ENCODE measurements around the gene MCMBP.
"Not testable (repeated sequence)": the region's sequence is repeated elsewhere in the genome, so short reads cannot be mapped to it uniquely, and the experiment has no call there.

The MCMBP gene, protein sequence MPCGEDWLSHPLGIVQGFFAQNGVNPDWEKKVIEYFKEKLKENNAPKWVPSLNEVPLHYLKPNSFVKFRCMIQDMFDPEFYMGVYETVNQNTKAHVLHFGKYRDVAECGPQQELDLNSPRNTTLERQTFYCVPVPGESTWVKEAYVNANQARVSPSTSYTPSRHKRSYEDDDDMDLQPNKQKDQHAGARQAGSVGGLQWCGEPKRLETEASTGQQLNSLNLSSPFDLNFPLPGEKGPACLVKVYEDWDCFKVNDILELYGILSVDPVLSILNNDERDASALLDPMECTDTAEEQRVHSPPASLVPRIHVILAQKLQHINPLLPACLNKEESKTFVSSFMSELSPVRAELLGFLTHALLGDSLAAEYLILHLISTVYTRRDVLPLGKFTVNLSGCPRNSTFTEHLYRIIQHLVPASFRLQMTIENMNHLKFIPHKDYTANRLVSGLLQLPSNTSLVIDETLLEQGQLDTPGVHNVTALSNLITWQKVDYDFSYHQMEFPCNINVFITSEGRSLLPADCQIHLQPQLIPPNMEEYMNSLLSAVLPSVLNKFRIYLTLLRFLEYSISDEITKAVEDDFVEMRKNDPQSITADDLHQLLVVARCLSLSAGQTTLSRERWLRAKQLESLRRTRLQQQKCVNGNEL

DNA sequence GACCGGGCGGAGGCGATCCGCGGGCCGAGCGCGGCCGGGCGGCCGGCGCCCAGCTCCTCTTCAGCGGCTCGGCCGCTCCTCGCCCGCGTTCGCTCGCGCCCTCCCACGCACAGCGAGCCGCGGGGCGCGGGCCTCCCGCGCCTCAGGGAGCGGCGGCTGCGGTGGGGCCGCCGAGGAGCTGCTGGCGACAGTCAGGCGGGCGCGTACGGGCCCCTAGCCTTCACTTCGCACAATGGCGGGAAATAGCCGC is at the start of gene MCMBP:
Gene MCMBP, minus strand, starts transcription at position 234 of the 250 bp plus-strand sequence. CDS start 259 bp downstream, outside the sequence.
- no peak for DNase-seq (ENCODE audit: low spot score)

DNA sequence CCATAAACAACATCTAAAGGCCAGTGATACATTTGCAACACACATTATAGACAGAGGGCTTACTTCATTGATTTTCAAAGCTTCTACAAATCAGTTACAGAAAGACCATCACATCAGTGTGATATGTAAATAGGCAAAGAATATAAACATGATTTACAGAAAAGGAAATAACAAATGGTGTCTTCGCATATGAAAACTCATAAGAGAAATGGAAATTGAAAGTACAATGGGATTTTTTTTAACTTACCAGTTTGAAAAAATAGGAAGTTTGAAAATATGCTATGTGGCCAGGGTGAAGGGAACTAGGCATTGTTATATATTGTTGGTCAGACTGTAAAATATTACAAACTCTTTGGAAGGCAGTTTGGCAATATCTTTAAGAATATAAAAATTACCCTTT is 47.2 kb upstream of the MCMBP start:
- DNase-seq (ENCODE audit: low spot score), result no peak

DNA sequence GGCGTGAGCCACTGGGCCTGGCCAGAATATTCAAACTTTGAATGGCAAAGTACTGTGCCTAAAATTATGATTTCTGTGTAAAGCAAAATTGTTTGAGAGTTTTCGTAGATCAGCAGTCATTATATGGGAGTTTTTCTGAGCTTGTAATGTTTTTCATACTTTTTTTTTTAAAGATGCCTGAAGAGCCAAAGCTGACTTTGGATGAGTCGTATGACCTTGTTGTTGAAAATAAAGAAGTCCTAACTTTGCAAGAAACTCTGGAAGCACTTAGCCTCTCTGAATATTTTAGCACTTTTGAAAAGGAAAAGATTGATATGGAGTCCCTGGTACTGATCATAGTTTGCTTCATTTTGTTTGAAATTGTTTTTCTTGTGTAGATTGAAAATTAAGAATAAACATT is 46.6 kb upstream of the MCMBP start:
- DNase-seq (ENCODE audit: low spot score), result no peak

DNA sequence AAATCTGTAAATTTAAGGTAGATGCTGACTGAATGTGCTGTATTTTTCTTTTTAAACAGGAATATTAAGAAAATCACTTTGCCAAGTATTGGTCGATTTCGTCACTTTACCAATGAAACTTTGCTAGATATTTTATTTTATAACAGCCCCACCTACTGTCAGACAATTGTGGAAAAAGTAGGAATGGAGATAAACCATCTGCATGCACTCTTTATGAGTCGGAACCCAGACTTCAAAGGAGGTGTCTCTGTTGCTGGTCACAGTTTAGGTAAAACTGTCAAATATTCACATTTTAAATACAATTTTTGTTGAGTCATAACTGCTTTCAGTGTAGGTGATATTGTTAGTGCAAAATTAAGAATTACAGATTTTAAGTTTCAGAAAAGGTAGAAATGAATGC is 45.1 kb upstream of the MCMBP start:
- no peak for DNase-seq (ENCODE audit: low spot score)

DNA sequence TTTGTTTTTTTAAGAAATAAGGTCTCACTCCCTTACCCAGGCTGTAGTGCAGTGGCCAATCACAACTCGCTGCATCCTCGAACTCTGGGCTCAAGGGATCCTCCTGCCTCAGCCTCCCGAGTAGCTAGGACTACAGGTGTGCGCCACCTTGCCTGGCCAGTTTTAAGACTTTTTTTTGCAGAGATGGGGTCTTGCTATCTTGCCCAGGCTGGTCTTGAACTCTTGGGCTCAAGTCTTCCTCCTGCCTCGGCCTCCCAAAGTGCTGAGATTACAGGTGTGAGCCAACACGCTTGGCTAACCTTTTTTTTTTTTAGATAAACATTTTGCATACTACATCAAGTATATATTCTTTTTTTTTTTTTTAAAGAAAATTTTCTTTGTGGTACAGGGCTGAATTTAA is 38.0 kb upstream of the MCMBP start:
- DNase-seq (ENCODE audit: low spot score), result no peak

DNA sequence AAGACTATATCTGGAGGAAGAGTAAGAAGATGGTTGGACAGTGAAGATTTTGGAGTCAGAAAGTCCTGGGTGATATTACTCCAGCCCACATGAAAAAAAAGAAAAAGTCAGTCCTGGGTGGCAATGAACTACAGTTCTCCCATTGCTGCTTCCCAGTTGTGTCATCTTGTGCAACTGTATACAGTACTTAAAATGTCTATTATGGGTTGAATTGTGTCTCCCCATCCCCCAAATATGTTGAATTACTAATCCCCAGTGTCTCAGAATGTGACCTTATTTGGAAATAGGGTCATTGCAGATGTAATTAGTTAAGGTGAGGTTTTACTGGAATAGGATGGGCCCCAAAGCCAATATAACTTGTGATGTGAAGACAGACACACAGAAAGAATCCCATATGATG is 35.5 kb upstream of the MCMBP start:
- no peak for DNase-seq (ENCODE audit: low spot score)

DNA sequence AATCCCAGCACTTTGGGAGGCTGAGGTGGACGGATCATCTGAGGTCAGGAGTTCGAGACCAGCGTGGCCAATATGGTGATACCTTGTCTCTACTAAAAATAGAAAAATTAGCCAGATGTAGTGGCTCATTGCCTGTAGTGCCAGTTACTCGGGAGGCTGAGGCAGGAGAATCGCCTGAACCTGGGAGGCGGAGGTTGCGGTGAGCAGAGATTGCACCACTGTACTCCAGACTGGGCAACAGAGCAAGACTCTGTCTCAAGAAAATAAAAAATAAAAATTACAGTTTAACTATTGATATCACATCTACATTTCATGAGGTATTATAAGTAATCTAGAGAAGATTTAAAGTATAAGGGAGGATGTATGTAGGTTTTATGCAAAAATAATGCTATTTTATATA is 35.1 kb upstream of the MCMBP start:
- DNase-seq (ENCODE audit: low spot score), result not testable (repeated sequence)

DNA sequence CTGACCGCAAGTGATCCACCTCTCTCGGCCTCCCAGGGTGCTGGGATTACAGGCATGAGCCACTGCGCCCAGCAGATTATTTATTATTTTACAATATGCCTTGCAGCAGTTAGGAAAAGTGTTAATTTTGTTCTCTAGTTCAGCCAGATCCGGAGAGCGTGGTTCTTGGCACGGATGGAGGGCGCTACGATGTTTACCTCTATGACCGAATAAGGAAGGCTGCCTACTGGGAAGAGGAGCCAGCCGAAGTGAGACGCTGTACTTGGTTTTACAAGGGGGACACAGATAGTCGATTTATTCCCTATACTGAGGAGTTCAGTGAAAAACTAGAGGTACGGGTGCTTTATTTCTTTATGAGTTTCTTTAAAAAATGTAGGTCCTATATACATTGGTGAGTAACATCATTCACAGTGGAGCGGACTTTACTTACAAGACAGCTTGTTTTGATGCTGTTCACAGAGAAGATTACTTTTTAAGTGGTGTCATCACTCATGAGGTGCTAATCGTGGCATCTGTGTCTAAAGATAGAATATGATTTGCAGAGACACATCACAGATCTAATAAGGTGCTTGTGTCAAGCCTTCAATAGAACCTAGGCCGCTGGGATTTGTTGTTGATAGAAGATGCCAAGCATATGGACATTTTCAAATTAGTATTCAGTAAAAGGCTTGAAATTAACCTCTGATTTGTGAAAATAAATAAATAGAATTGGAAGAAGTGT is 31.5 kb upstream of the MCMBP start:
- no peak for DNase-seq (ENCODE audit: low spot score)

DNA sequence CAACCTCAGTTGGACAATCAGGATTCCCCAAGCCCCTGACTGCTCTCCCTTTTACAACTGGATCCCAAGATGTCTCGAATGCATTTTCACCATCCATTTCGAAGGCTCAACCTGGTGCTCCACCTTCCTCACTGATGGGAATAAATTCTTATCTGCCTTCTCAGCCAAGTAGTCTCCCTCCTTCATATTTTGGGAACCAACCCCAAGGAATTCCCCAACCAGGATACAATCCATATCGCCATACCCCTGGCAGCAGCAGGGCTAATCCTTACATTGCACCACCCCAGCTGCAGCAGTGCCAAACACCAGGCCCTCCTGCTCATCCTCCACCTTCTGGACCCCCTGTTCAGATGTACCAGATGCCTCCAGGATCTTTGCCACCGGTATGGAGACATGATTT is 25.9 kb upstream of the MCMBP start:
- no peak for DNase-seq (ENCODE audit: low spot score)

DNA sequence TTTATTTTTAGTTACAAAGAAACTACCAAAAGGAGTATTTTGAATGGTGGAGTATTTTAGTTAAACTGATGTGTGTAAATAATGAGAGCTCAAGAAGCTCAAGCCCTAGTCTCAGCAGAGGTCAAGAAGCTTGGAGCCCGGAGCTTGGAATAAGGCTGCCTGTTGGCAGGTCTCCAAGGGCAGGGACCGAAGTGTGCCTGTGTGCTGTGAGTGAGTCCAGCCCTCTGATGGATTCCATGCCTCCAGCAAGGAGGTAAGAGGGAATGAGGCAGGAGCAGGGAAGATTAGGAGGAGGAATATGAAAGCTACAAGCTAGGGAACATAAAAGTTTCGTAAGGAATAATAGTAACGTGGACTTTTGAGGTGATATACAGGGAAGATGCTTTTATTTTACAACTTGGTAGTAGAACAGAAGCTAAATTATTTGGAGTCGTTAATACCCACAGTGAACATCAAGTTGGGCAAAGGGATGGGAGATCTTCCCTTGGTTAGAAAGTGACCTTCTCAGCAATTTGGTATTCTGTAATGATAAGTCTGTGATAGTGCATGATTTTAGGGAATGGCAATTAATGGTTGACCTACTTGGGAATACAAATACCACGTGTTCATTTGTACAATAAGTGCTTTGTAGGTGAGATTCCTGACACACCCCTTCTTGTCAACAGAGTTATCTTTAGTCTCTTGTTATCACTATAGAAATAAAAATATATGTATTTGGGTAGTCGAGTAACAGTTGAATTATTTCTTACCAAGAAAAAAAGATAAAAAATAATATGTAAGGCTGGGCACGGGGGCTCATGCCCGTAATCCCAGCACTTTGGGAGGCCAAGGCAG is 24.5 kb upstream of the MCMBP start:
- DNase-seq (ENCODE audit: low spot score), result no peak

DNA sequence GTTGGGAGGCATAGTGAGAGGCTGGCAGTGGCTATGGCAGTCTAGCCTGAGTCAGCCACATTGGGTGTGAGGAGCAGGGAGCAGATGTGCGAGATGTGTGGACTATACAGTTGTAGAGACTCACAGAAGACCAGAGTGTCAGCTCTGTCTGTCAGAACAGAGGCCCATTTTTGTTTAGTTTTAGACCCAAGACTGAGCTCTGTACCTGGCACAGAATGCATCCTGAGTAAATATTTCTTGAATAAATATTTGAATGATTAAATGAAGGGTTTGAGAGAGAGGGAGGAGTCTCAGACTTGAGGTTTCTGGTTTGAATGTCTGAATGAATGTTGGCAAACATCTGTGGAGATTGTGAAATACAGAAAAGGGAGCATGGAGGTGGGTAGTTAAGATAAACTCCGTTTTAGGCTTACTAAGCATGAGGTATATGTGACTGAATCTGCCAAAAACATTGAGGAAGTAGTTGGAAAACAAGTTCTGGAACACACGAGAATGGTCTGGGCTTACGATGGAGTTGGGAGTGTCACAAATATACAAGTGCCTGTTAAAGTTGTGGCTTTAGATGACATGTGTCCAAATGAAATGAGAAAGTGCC is 23.5 kb upstream of the MCMBP start:
- DNase-seq (ENCODE audit: low spot score), result no peak

DNA sequence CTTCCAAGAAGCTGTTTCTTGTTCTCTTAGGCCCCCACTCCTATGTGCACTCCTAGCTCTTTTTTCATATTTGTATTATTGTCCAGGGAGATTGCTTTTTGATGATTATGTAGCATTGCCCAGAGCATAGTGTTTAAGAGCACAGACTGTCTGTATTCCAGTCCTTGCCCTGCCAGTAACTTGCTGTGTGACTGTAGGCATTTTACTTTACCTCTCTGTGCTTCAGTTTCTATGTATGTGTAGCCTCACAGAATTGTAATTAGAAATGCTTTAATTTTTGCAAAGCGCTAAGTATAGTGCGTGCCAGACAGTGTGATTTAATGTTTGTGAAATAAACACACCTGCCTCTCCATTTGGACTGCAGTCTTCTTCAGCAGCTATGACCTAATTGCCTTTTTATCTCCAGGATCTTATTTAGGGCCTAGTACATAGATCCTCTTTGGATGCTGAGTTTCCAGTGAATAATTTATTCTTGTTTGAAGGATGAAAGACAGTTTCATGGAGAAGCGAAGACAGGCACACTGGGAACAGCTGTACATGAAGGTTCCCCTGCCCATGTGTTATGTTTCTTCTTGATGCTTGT is 21.3 kb upstream of the MCMBP start:
- no peak for DNase-seq (ENCODE audit: low spot score)

DNA sequence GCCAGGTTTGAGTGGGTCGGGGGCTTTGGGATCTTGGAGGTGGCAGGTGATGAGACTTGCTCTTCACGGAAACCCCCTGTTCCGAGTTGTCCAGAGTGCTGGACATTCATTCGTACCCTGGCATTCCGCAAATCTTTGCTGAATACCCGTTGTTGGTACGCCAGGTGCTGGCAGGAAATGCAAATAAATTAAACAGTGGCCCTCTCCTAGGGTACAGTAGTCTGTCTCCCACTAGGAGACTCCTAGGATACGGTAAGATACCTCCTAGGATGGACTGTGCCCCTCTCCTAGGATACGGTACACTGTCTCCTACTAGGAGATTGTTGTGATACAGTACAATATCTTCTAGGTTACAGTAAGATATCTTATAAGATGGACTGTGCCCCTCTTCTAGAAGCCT is 20.4 kb upstream of the MCMBP start:
- no peak for DNase-seq (ENCODE audit: low spot score)

DNA sequence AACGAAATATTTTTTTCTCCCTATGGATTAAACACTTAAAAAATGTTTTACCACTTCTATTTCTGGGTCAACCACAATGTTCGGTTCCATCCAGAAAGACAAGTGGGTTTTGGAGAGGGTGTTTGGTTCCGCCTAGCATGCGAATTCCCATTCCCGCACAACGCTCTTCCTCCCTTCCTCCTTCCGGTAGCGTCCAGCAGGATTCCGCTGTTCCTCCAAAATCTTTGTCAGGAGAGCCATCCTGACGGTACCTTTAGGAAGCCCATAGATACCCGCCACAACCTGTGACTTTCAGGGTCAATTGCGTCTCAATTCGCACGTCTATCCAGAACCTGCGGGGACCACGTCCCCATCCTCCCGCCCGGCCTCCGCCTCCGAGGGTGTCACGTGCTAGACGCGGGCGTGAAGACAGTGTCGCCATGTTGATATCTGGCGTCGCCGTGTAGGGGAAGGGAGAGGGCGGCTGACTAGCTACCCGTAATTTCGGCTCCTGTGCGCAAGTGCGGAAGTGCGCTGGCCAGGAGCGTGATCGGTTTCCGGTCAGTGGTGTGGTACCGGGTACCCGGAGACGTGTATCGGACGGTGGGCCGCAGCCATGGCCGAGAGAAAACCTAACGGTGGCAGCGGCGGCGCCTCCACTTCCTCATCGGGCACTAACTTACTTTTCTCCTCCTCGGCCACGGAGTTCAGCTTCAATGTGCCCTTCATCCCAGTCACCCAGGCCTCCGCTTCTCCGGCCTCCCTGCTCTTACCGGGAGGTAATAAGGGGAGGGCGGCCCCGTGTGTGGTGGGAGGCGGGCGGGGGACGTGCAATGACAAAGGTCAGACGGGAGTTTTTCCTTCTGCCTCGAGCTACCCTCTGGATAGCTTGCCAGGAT is 19.8 kb upstream of the MCMBP start, which contains the start of gene SEC23IP:
Gene SEC23IP, plus strand, starts transcription at position 543 of the 878 bp plus-strand sequence. Its CDS starts 53 bp downstream, at position 596.
- peak; percentile 93 for DNase-seq (ENCODE audit: low spot score)

DNA sequence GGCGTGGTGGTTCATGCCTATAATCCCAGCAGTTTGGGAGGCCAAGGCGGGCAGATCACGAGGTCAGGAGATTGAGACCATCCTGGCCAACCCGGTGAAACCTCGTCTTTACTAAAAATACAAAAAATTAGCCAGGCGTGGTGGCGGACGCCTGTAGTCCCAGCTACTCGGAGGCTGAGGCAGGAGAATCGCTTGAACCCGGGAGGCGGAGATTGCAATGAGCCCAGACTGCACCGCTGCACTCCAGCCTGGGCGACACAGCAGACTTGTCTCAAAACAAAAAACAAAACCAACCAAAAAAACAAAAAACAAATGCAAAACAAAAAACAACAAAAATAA is 19.2 kb upstream of the MCMBP start:
- DNase-seq (ENCODE audit: low spot score), result not testable (repeated sequence)

DNA sequence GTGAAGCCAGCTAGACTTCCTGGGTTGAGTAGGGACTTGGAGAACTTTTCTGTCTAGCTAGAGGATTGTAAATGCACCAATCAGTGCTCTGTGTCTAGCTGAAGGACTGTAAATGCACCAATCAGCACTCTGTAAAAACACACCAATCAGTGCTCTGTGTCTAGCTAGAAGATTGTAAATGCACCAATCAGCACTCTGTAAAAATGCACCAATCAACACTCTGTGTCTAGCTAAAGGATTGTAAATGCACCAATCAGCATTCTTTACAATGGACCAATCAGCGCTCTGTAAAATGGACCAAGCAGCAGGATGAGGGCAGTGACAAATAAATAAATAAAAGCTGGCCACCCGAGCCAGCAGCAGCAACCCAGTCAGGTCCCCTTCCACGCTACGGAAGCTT is 17.7 kb upstream of the MCMBP start:
- not testable (repeated sequence) for DNase-seq (ENCODE audit: low spot score)

DNA sequence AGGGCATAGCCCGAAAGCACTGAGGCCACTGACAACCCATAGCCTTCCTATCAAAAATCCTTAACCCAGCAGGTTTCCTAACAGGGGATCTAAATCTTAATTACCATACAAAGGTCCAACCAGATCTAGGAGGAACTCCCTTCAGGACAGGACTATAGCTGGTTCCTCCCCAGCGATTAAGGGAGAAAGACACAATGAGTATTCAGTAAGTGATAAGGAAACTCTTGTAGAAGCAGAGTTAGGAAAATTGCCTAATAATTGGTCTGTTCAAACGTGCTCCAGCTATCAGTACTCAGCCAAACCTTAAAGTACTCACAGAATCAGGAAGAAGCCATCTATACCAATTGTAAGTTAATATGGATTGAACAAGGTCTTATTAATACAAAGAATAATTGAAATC is 16.6 kb upstream of the MCMBP start:
- not testable (repeated sequence) for DNase-seq (ENCODE audit: low spot score)

DNA sequence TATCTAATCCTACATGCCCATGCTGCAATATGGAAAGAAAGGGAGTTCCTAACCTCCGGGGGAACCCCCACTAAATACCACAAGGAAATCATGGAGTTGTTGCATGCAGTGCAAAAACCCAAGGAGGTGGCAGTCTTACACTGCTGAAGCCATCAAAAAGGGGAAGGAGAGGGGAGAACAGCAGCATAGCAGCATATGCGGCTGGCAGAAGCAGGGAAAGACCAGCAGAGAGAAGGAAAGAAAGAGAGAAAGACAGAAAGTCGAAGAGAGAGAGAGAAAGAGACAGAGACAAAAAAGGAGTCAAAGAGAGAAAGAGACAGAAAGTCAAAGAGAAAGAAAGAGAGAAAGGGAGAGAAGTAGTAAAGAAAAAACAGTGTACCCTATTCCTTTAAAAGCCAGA is 16.1 kb upstream of the MCMBP start:
- DNase-seq (ENCODE audit: low spot score), result not testable (repeated sequence)

DNA sequence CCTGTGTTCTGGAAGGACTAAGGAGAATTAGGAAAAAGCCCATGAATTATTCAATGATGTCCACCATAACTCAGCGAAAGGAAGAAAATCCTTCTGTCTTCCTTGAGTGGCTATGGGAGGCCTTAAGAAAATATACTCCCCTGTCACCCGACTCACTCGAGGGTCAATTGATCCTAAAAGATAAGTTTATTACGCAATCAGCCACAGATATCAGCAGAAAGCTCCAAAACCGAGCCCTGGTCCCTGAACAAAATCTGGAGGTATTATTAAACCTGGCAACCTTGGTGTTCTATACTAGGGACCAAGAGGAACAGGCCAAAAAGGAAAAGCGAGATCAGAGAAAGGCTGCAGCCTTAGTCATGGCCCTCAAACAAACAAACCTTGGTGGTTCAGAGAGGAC is 13.4 kb upstream of the MCMBP start:
- not testable (repeated sequence) for DNase-seq (ENCODE audit: low spot score)

DNA sequence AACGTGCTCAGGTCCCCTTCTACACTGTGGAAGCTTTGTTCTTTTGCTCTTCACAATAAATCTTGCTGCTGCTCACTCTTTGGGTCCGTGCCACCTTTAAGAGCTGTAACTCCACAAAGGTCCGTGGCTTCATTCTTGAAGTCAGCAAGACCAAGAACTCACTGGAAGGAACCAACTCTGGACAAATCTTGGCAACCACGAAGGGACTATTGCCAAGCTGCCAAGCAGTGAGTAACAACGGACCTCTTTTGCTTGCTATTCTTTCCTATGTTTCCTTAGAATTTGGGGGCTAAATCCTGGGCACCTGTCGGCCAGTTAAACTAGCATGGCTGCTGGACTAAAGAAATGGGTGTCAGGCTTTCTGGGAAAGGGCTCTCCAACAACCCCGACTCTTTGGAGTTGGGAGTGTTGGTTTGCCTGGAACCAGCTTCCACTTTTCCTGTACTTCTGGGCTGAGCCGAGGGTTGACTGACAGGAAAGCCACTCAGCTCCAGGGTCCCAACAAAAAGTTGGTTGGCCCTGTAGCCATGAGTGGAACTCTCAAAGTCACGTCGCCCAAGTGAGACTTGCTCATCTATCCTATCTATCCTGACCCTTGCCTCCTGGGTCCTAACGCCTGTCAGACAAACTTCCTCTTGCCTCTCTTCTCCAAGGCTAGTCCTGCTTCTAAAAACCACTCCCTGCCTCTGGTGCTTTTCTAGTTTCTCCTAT is 11.4 kb upstream of the MCMBP start:
- DNase-seq (ENCODE audit: low spot score), result not testable (repeated sequence)
